Activated CD4-positive, alpha-beta T cell treated with anti-CD3 and anti-CD28 coated beads, Interleukin-2, amount 50 U/mL, for 4 hours (primary cell): ENCODE measurements around the gene FER1L5.

Experiments
- DNase-seq, 2 experiments: peaks; one replicate each; pipeline ENCODE4 v3.0.0-alpha.2; 2020

The FER1L5 gene

GRCh38 chr2:96683972-96684820, 41.6 kb downstream of the FER1L5 start:
- no peak for DNase-seq

GRCh38 chr2:96684883-96685576, 42.5 kb downstream of the FER1L5 start:
- DNase-seq, result no peak

- no peak for DNase-seq
Observed at GRCh38 chr2:96685577-96686459, 43.3 kb downstream of the FER1L5 start.

GRCh38 chr2:96687266-96687665, 44.7 kb downstream of the FER1L5 start:
- no peak for DNase-seq

GRCh38 chr2:96687711-96688640, 45.4 kb downstream of the FER1L5 start:
- no peak for DNase-seq

GRCh38 chr2:96688649-96689430, 46.3 kb downstream of the FER1L5 start:
- DNase-seq, result no peak

- no peak for DNase-seq
Observed at GRCh38 chr2:96689431-96689991, 46.9 kb downstream of the FER1L5 start.

GRCh38 chr2:96690306-96691021, 47.9 kb downstream of the FER1L5 start:
- DNase-seq, result no peak

- DNase-seq, result no peak
Observed at GRCh38 chr2:96691022-96691612, 48.6 kb downstream of the FER1L5 start.

GRCh38 chr2:96692094-96692971, 49.8 kb downstream of the FER1L5 start:
- no peak for DNase-seq

- DNase-seq, result no peak
Observed at GRCh38 chr2:96693286-96694200, 51.0 kb downstream of the FER1L5 start.

GRCh38 chr2:96694279-96694678, 51.7 kb downstream of the FER1L5 start:
- no peak for DNase-seq

GRCh38 chr2:96694816-96695455, 52.4 kb downstream of the FER1L5 start:
- no peak for DNase-seq

- no peak for DNase-seq
Observed at GRCh38 chr2:96695602-96696001, 53.0 kb downstream of the FER1L5 start.

- DNase-seq, result no peak
Observed at GRCh38 chr2:96697476-96697875, 54.9 kb downstream of the FER1L5 start.

GRCh38 chr2:96698221-96698861, 55.8 kb downstream of the FER1L5 start:
- no peak for DNase-seq

GRCh38 chr2:96699021-96699420, 56.5 kb downstream of the FER1L5 start:
- no peak for DNase-seq
